HG02763 (cell line): ENCODE results near the gene ATP10A.
"Not testable (repeated sequence)": the region's sequence is repeated elsewhere in the genome, so short reads cannot be mapped to it uniquely, and the experiment has no call there.

Source experiments
- ATAC-seq: cut with Tn5 transposase; IDR thresholded peaks from one replicate; pipeline ENCODE4 v1.9.1; 2021; ENCODE audit warnings: mild to moderate bottlenecking, moderate library complexity; ENCODE audit not compliant: unreplicated experiment

Gene ATP10A

DNA sequence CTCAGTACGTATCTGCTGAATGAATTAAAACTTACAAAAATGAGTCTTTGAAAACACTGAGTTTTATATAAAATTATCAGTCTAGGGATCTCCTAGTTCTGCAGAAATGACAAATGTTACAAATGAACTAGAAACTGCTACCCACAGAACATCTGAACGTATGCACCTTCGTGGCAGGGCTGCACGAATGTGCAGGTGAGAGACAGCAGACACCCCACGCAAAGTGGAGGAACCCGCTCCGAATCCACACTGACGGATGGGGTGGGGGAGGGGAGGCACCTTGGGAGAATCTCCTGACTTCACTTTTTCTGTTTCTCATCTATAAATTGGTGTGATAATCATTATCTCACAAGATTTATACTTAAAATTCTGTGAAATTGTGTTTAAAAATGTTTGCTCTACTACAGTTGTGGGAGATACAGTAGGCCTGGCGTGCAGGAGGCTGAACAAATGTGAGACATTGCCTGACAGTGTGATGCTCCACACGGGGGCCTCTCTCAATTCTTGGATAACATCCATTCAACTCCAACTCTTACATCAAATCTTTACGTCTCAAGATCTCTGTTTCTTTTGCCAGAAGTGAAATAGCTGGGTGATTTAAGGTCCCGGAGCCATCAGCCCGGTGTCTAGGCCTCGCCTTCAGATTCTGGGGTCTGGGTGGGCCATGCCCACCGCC lies 86.9 kb downstream of the ATP10A start:
- ATAC-seq, result no peak

DNA sequence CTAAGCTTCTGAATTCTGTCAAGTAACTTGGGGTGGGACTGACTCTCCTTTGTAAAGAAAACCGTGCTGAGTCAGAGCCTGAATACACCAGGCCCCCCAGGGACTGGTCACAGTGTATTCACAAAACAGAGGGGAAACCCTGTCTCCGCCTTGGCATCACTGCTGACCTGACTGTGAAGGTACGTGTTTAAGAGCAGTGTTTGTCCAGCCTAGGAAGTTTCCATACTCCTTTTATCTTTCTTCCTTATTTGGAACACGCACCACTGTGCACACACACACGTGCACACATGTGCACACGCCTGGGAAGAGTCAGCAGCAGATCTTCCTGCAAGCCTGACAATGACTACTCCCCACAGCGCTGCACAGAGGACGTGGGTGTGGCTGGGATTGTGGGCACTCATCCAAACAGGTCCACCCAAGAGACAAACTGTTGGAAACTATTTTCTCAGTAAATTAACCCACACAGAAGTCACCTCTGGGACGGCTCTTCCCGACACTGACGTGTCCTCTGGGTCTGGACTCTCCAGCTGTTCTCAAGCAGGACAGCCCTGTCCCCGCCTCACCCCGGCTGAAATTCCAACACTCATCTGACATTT lies 87.7 kb downstream of the ATP10A start:
- peak; percentile 90 for ATAC-seq

DNA sequence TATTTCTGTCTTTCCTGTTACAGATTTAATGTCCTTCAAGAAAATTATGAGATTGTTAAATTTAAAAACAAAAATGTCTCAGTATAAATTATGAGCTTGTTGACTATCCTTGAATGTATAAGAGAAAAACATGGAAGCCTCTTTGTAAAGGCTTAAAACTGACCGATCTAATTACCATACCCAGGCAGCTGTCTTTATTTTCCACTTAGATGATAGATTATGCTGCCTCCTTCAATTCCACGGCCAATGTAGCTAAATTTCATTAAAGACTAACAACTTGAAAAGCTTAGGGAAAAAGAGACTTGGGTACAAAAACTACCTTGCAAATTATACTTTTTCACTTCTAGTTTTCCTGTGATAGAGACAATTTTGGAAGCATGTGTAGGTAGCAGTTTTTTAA lies 88.3 kb downstream of the ATP10A start:
- no peak for ATAC-seq

DNA sequence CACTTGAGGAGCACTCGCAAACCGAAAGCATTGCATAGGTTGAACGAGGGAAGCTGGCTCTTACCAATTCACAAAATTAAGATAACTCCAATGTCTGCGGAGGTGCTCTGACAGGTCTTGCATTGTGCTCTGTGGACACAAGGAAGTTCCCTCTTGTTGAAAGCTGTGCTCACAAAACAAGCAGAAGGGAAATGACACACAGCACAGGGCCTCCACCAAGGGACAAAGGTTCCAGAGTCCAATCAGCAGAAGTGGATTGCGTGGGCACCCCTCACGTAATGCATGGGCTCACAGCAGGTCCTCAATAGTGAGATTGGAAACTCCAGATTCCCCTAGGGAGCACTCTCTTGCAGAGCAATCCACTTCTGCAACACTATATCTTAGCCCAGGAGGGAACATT lies 89.9 kb downstream of the ATP10A start:
- ATAC-seq, result no peak

DNA sequence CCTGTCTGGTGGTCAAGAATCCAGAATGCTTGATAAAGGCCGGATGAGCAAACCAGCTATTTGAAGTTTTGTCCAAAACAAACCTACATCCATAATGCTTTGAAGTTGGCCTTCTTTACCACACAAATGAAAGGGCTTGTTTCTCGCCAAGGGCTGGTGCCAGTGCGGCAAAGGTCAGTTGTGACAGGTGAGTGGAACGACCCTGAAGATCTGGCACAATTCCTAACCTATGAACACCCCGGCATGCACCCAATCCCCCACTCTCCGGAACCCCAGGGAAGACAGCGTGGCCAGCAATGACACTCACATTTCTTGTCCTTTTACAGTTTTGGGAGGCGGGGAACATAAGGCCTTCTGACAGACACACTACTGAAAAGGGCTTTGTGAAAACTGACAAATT lies 90.6 kb downstream of the ATP10A start:
- no peak for ATAC-seq

DNA sequence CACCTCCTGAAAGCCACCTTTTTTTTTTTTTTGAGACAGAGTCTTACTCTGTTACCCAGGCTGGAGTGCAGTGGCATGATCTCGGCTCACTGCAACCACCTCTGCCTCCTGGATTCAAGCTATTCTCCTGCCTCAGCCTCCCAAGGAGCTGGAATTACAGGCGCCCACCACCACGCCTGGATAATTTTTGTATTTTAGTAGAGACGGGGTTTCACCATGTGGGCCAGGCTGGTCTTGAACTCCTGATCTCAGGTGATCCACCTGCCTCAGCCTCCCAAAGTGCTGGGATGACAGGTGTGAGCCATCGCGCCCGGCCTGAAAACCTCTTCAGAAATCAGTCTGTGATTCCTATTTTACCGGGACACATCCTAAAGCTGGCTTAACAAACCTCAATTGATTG lies 91.4 kb downstream of the ATP10A start:
- ATAC-seq, result not testable (repeated sequence)

DNA sequence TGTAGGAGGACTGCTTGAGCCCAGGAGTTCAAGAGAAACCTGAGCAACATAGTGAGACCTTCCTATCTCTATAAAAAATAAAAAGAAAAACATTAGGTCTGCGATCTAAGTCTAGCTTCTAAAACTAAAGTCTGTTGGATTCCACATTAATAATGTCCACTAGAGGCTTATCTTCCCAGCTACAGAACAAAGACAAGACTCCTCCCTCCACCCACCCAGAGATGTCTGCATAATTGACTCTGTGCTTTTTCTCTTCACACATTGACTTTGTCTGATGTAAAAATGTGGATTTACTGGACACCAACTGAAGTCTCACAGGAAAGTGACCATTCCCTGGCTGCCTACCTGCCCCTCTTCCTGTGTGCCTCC lies 91.8 kb downstream of the ATP10A start:
- no peak for ATAC-seq

DNA sequence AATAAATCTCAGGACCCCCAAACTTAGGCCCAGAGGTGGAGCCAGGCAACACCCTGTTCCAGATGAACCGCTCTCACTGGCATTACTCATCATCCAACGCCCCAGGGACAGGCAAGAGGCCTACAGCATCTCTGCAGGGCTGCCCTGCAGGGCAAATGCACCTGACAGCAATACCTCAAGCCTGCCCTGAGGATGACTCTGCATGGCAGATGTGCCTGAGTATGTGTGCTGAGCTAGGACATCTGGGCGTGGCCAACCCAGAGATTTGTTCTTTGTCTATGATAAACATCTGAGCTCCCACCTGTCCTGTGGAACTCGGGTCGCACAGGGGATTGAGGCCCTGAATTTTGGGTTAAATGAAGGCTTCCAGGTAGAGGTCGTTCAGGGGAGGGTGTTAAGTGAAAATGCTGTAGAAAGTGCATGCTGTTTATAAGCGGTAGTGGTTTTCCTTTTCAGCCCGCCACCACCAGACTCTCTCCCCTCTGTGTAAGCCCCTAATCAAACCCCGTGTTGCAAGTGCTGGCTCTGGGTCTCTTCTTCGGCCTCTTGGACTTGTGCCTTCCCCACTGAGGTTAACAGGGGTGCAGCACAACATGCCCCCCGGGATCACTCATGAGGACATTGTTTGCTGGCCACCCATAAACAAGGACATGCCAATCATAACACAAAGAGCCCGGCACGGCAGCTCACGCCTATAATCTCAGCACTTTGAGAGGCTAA lies 92.3 kb downstream of the ATP10A start:
- ATAC-seq, result no peak

DNA sequence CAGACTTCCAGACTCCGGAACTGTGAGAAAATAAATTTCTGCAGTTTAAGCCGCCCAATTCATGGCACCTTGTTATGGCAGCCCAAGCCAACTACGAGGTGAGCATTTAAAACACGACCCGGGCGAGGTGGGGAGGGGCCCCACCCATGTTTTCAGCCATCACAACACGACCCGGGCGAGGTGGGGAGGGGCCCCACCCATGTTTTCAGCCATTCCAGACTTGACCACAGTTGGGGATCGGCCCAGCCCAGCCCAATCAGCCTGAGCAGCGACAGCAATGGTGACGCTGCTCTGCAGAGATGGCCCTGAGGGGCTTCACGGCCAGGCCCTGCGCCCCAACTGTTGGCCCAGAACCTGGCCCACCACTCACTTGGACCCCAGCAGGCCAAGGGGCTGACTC lies 93.1 kb downstream of the ATP10A start:
- ATAC-seq, result no peak

DNA sequence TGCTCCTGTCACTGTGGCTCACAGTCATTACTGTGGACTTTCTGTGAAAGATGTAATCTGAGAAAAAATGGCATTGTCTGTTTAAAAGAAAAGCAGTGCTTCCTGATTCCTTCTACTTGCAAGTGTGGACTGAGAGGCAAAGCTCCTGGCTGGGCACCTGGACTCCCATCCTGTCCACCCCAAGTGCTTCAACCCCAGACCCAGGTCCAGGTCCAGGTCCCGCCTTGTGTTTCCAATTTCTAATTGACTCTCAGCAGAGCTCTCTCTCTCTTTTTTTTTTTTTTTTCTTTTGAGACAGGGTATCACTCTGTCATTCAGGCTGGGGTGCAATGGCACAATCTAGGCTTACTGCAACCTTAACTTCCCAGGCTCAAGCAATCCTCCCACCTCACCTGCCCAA lies 94.9 kb downstream of the ATP10A start:
- no peak for ATAC-seq

DNA sequence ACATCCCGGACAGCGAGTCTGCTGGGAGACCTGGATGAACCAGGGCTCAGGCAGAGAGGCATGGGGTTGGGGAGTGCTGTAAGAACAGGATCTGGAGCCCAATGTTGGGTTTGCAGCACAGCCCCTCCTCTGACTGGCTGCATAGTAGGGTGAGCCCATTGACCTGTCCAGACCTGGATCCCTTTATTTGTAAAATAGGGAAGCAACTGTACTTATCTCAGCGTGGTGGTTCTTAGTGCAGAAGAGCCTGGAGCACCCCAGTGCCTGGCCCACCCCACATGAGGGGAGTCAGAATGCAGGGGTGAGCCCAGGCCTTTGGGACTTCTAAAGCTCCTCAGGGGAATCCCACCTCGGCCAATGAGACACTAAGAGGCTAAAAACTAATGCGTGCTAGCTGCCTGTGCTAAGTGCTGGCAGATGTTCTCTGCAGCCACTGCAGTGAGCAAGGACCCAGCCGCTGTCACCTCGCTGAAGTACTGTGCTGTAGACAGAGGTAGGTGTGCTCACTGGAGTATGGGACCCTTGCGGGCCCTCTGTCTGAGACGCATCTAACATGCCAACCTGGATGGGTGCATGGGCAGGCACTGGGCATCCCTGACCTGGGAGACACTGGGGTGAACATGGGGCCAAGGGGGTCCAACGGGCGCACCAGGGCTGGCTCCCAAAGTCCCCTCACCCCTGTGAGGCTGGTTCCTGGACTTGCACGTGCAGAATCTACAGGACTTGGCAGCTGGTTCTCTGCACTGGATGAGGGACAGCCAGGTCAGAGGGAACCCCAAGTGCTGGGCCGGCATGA lies 95.6 kb downstream of the ATP10A start:
- ATAC-seq, result no peak

DNA sequence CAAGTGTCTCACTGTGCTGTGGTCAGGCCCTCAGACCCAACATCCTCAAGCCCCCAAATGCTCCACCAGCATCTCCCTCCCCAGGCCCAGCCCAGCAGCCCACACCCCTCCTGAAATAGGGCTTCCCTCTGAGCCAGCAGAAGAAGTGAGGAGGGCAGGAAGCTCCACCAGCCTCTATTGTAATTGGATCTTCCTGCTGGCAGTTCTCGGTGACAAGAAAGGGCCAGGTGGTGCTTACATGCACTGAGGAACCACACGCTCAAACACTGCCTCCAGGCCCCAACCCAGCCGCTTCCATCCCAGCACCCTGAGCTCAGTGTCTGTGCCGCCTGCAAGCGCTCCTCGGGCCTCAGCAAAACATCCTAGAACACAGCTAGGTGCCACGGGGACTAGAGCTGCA lies 96.7 kb downstream of the ATP10A start:
- ATAC-seq, result no peak

DNA sequence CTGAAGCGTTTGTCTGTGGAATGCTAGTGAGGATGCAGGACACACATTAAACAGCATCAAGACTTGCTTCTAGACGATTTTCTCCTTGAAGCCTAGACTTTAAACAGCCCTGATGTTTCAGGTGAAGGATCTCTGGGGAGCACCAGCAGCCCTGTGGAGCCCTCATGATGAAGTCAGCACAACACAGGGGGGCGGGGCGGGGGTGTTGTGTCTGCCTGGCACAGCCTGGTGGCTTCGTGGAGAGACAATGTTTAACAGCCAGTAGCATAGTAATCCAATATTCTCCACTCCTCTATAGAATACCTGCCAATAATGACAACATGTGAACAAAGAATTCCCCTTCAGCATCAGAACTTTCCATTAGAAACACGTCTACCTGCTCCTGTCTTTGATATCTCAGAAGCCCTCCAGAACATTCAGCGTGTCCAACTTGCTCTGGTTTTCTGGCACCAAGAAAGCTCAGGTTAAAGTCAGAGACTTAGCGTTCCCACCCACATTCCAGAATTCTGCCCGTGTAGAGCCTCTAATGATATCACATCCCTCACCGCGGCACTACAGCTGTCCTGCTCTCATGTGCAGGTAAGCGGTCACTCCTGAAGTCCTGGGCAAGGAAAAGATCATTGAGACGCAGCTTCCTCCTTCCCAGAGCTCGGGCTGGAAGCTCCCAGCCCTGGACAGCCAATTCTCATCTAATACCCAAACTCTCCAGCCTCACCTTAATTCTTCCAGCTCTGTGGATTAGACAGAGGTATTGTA lies 98.0 kb downstream of the ATP10A start:
- no peak for ATAC-seq

DNA sequence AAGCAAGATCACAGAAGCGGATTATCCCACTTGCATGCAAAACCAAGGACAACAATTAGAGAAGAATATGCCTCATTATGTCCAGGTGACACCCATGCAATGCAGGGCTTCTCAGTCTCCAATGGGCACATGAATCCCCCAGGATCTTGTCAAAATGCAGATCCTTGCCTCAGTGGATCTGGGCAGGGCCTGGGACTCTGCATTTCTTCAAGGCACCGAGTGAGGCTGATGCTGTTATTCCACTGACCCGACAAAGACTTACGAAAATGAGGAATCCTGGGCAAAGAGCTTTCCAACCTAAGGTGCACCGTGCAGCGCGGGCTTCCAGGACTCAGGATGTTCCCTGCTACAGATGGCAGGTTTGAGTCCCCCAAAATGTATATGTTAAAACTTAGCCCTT lies 99.2 kb downstream of the ATP10A start:
- no peak for ATAC-seq

DNA sequence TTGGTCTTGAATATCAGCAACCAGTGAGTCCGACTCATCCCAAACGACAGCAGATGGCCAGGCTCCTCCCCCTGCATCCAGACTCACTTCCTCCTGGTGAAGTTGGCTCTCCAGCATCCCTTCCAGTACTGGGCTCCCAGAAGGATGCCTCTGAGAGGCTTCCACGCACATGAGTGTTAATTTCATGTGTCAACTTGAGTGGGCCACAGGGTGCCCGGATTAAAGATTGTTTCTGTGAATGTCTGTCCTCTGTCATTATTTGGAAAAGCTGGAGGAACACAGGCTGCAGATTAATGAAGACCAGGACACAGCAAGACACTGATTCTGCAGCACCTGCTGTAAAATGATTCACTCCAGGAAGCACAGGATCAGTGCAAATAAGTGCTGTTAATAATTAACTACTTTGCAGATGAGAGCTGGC lies 99.8 kb downstream of the ATP10A start:
- ATAC-seq, result no peak

DNA sequence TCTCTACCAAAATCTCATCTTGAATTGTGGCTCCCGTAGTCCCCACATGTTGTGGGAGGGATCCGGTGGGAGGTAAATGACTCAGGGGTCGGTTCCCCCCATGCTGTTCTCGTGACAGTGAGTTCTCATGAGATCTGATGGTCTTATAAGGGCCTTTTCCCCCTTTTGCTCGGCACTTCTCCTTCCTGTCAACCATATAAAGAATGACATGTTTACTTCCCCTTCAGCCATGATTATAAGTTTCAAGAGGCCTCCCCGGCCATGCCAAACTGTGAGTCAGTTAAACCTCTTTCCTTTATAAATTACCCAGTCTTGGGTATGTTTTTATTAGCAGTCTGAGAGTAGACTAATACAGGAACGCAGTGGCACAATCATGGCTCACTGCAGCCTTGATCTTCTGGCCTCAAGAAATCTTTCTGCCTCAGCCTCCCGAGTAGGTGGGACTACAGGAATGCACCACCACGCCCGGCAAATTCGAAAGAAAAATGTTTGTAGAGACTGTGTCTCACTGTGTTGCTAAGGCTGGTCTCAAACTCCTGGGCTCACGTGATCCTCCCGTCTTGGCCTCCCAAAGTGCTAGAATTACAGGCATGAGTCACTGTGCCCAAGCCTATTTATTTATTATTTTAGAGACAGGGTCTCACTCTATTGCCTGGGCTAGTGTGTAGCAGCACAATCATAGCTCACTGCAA lies 101.0 kb downstream of the ATP10A start:
- no peak for ATAC-seq

DNA sequence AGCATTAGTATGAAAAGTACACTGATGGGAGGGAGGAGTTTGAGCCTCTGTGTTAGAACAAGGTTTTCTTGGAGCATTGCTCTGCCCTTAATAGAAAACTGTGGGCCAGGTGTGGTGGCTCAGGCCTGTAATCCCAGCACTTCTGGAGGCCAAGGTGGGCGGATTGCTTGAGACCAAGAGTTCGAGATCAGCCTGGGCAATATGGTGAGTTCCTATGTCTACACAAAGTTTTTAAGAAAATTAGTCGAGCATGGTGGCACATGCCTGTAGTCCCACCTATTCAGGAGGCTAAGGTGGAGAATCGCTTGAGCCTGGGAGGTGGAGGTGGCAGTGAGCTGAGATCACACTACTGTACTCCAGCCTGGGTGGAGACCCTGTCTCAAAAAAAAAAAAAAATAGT lies 103.7 kb downstream of the ATP10A start:
- no peak for ATAC-seq

DNA sequence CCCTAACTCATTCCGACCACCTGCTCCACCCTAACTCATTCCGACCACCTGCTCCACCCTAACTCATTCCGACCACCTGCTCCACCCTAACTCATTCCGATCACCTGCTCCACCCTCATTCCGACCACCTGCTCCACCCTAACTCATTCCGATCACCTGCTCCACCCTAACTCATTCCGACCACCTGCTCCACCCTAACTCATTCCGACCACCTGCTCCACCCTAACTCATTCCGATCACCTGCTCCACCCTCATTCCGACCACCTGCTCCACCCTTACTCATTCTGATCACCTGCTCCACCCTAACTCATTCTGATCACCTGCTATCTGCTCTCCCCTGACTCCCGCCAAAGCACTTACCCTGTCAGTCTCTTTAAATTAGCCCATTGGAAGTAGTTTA lies 104.5 kb downstream of the ATP10A start:
- not testable (repeated sequence) for ATAC-seq

DNA sequence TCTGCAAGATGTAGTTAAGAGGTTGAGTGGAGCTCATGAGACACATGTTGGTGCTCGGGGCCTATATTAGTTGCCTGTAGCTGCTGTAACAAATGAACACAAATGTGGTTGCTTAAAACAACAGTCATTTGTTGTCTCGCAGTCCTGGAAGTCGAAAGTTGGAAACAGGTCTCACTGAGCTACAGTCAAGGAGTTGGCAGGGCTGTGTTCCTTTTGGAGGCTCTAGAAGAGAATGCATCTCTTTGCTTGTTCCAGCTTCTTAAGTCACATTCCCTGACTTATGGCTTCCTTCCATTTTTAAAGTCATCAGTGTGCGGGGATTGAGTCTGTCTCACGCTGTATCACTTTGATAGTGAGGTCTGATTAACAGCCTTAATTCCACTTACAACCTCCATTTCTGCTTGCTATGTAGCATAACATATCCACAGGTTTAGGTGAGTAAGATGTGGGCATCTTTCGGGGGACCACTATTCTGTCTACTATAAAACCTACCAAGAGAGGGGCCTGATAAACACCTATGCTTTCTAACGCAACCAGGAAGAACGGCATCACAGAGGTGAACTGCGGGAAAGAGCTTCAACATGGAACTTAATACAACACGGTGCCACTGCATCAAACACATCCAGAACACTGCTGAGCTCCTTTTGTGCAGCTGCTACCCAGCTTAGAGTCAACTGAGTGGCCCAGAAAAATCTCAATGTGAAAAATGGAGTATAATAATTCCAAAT lies 119.4 kb downstream of the ATP10A start:
- ATAC-seq, result no peak
